ENCODE data around the gene CD19.

Gene CD19

DNA sequence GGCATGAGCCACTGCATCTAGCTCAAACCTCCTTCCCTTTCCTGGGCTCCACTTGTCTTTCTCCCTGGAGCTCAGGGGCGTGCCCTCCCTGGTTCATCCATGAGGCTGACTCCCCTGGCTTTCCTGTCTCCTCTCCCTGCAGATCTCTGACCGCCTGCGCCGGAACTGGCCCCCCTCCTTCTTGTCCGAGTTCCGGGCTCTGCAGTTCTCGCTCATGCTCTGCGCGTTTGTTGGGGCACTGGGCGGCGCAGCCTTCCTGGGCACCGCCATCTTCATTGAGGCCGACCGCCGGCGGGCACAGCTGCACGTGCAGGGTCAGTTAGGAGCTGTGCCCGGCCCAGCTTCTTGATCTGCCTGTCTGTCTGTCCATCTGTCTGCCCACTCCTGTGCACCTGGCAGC, 51.9 kb downstream of the CD19 start:
- no peak for DNase-seq

DNA sequence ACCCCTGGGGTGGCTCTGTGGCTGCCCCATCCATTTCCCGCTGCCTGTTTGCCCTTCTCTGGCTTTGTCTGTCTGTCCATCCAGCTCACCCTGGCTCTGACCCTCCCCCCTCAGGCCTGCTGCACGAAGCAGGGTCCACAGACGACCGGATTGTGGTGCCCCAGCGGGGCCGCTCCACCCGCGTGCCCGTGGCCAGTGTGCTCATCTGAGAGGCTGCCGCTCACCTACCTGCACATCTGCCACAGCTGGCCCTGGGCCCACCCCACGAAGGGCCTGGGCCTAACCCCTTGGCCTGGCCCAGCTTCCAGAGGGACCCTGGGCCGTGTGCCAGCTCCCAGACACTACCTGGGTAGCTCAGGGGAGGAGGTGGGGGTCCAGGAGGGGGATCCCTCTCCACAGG, 52.3 kb downstream of the CD19 start:
- no peak for DNase-seq

DNA sequence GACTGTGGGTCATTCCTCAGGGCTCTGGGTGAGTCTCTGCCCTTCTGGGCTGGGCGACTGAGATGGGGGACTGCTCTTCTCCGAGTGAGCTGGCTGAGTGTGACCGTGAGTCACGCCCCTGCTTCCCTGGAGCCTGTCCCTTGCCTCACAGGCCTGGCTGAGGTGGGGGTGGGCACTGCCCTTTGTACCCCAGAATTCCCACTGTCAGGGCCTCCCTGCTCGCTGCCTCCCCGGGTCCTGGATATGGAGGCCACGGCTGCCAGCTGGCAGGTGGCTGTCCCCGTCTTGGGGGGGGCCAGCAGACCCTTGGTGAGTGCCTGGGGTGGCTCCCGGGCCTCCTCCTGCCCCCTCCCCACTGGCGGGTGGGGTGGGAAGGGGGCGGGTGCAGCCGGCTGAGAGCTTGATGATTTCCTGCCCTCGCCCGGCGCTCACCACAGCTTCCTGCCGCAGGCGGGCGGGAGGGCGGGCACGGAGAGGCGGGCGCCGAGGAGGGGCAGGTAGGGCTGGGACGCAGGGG, 52.9 kb downstream of the CD19 start, which contains the start of gene LAT:
Gene LAT (plus strand): TSS at position 434 of the 517 bp plus-strand sequence. CDS start 366 bp downstream, outside the sequence.
- no peak for DNase-seq

DNA sequence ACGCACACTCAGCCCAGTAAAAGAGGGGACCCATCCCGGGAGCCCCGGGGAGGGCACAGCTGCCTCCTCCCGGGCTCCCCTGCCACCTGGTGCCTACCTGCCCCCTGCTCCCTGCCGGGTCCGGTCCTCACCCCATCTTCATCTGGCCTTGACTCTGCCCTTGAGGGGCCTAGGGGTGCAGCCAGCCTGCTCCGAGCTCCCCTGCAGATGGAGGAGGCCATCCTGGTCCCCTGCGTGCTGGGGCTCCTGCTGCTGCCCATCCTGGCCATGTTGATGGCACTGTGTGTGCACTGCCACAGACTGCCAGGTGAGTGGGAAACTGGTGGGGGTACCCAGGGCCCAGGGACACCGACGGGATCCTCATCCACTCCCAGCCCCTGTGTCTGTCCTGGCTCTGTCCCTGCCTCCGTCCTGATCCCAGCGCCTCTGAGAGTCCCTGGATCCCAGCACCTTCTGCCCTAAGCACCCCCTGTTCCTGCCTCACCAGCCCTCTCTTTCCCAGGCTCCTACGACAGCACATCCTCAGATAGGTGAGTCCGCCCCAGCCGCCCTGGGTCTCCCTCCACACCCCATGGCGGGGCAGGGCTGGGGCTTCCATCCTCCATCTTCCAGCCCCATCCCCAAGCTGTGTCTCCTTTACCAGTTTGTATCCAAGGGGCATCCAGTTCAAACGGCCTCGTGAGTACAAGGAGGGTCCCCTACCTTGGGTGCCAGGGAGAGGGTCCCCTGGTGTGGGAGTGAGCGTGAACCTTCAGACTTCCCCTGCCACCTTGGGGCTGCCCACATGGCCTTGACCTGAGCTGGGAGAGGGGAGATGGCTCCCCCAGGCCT, 53.7 kb downstream of the CD19 start:
- no peak for DNase-seq

DNA sequence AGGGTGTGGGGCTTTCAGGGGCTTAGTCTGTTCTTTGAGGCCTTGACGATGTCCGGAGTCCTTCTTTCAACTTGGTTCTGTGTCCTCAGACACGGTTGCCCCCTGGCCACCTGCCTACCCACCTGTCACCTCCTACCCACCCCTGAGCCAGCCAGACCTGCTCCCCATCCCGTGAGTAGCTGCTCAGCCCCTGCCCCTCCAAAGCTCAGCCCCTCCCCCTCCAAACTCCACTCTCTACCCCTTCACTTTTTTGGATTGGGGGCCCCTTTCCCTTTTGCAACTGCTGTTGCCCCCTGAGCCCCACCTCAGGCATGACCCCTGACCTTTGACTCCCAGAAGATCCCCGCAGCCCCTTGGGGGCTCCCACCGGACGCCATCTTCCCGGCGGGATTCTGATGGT, 54.3 kb downstream of the CD19 start:
- DNase-seq: no peak

DNA sequence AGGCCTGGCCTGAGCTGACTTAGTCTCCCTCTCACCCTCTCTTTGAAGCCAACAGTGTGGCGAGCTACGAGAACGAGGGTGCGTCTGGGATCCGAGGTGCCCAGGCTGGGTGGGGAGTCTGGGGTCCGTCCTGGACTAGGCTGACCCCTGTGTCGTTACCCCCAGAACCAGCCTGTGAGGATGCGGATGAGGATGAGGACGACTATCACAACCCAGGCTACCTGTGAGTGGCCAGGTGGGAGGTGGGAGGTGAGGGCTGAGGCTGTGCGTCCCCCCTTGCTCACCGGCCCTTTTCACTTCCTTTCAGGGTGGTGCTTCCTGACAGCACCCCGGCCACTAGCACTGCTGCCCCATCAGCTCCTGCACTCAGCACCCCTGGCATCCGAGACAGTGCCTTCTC, 54.7 kb downstream of the CD19 start:
- no peak for DNase-seq

DNA sequence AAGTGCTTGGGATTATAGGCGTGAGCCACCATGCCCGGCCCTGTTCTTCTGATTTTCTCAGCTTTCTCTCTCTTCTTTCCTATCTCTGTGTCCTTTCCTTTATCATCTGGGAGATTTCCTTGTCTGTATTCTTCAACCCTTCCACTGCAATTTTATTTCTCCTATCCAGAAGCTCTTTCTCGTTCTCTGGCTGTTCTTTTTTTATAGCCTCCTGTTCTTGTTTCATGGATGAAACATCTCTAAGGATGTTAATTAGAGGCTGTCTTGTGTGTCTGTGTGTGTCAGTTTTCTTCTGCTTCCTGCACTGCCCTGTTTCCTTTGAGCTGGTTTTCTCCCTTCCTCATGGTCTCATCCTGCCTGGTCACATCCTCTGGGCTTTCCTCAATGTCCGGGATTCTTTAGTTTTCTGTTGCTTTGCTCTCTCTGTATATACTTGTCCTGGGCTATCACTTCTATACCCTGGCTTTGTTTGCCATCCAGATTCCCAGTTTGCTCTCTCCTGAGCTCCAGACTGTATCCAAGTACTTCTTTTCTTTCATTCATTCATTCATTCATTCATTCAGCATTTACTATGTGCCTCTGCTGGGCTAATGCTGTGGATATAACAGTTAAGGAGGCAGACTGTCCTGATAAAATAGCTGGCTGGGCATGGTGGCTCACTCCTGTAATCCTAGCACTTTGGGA, 55.5 kb downstream of the CD19 start:
- DNase-seq: no peak

Measured in cerebellar nuclear complex (tissue), 1 donor.